Stomach smooth muscle (tissue), 2 donors: ENCODE measurements around the gene EPB41.

ENCODE experiments used
- H3K27ac ChIP-seq: one replicate; pipeline ENCODE4 v1.7.0; 2013; ENCODE audit warnings: mild to moderate bottlenecking, low read length, inconsistent platforms
- H3K27me3 ChIP-seq, 2 donors: one replicate each; pipeline ENCODE4 v1.7.0; 2013; ENCODE audit warnings: low read length in 2 of 2; ENCODE audit not compliant: insufficient read depth in 2 of 2, control insufficient read depth in 1 of 2
- H3K36me3 ChIP-seq, 2 donors: one replicate each; pipeline ENCODE4 v1.7.0; 2013; ENCODE audit warnings: low read length in 2 of 2; ENCODE audit not compliant: control insufficient read depth in 2 of 2, insufficient read depth in 2 of 2
- H3K4me1 ChIP-seq: one replicate; pipeline ENCODE4 v1.7.0; 2013; ENCODE audit warnings: low read length; ENCODE audit not compliant: control insufficient read depth, insufficient read depth
- H3K4me3 ChIP-seq, 2 donors: one replicate each; pipeline ENCODE4 v1.7.0; 2013; ENCODE audit warnings: low read length in 2 of 2
- H3K9ac ChIP-seq, 2 donors: one replicate each; pipeline ENCODE4 v1.7.0; 2013; ENCODE audit warnings: low read length in 2 of 2, mild to moderate bottlenecking in 1 of 2
- H3K9me3 ChIP-seq, 2 donors: one replicate each; pipeline ENCODE4 v1.7.0; 2013; ENCODE audit warnings: low read length in 2 of 2; ENCODE audit not compliant: control insufficient read depth in 2 of 2
- donor health status: healthy.
- donor health status: Pancreatic carcinoma.

Gene EPB41

GRCh38 chr1:29159773-29160172, 245.4 kb downstream of the EPB41 start:
- H3K9me3 ChIP-seq, result no peaks in the 10 kb centered on the region
- peaks cover 12% of the 10 kb centered on the region for H3K4me1 ChIP-seq
- no peaks in the 10 kb centered on the region for H3K27me3 ChIP-seq
- peaks cover 21 to 24% of the 10 kb centered on the region in 2 donors for H3K36me3 ChIP-seq
- H3K27ac ChIP-seq, result no peak overlapping the region
- H3K9ac ChIP-seq, result no peak overlapping the region
- H3K4me3 ChIP-seq, result no peak overlapping the region

- Histone ChIP-seq H3K9me3 (no peaks in the 10 kb centered on the region), H3K4me1 (peaks cover 8% of the 10 kb centered on the region), H3K27me3 (no peaks in the 10 kb centered on the region), H3K27ac (no peak overlapping the region), H3K4me3 (no peak overlapping the region), H3K9ac (no peak overlapping the region), H3K36me3 (peaks cover 37 to 40% of the 10 kb centered on the region in 2 donors)
Observed at GRCh38 chr1:29162025-29162424, 247.7 kb downstream of the EPB41 start.

- Histone ChIP-seq H3K27me3 (no peaks in the 10 kb centered on the region), H3K4me1 (peaks cover 4% of the 10 kb centered on the region), H3K36me3 (peaks cover 33 to 40% of the 10 kb centered on the region in 2 donors), H3K9ac (no peak overlapping the region), H3K9me3 (no peaks in the 10 kb centered on the region), H3K4me3 (no peak overlapping the region), H3K27ac (no peak overlapping the region)
Observed at GRCh38 chr1:29162476-29163138, 248.2 kb downstream of the EPB41 start.

DNA sequence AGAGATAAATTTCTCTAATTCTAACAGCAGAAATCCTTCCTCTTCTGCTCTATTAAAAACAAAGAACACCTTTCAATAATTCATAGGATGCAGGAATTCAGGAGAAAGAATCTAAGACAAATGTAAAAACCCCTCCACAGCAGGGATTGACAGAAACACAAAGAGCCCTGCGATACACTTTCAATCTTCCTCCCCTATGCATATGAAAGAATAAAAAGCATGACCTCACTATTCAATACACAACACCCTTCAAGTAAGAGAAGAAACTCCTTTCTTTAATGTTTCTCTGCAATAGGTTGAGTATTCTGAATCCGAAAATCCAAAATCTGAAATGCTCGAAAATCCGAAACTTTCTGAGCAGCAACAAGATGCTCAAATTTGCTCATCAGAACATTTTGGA, 250.2 kb downstream of the EPB41 start:
- Histone ChIP-seq H3K27ac (no peak overlapping the region), H3K9ac (no peak overlapping the region), H3K27me3 (no peaks in the 10 kb centered on the region), H3K4me1 (peaks cover 4% of the 10 kb centered on the region), H3K4me3 (no peak overlapping the region), H3K36me3 (peaks cover 27 to 32% of the 10 kb centered on the region in 2 donors), H3K9me3 (no peaks in the 10 kb centered on the region)

GRCh38 chr1:29166291-29166878, 252.0 kb downstream of the EPB41 start:
- Histone ChIP-seq H3K4me3 (no peak overlapping the region), H3K9me3 (no peaks in the 10 kb centered on the region), H3K27ac (no peak overlapping the region), H3K9ac (no peak overlapping the region), H3K4me1 (peaks cover 4% of the 10 kb centered on the region), H3K36me3 (peaks cover 19 to 29% of the 10 kb centered on the region in 2 donors), H3K27me3 (no peaks in the 10 kb centered on the region)

- Histone ChIP-seq H3K4me3 (no peak overlapping the region), H3K4me1 (peaks cover 4% of the 10 kb centered on the region), H3K9ac (no peak overlapping the region), H3K27ac (no peak overlapping the region), H3K9me3 (no peaks in the 10 kb centered on the region), H3K36me3 (peaks cover 19 to 26% of the 10 kb centered on the region in 2 donors), H3K27me3 (no peaks in the 10 kb centered on the region)
Observed at GRCh38 chr1:29167904-29168303, 253.5 kb downstream of the EPB41 start.
